ENCODE results near the gene ZMIZ2. TPM values are rescaled to one million over a fixed set of nuclear protein-coding genes. Genes with fewer than 3 reads are reported as not detected.

Gene ZMIZ2
- polyA plus RNA-seq, 1 donor (not counting 4 experiments of a cell fraction or from before 2014, with no cell fraction given), result 3.2 TPM

DNA sequence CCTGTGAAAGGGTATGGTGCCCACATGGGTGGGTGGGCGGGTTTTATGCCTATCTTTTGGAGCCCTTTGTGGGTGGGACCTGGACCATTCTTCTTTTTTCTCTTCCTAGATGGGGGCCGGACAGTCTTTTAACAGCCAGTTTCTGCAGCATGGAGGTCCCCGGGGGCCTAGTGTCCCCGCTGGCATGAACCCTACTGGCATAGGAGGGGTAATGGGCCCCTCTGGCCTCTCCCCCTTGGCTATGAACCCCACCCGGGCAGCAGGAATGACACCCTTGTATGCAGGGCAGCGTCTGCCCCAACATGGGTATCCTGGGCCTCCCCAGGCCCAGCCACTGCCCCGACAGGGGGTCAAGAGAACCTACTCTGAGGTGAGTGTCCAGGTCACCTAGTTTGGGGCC is 9.1 kb downstream of the ZMIZ2 start:
- H3K36me3 ChIP-seq (ENCODE audit: control insufficient read depth in 2 of 2, extremely low read depth in 1 of 2, insufficient read depth in 2 of 2, low read length in 2 of 2), result peaks cover 13 to 14% of the 10 kb centered on the region in 2 experiments
- peaks cover 17% of the 10 kb centered on the region for H3K4me1 ChIP-seq (ENCODE audit: control insufficient read depth, extremely low read depth, insufficient read depth, low read length)

GRCh38 chr7:44759246-44759645 is 10.6 kb downstream of the ZMIZ2 start:
- Histone ChIP-seq H2AFZ (ENCODE audit: control insufficient read depth, low read length) (no peak overlapping the region), H3K36me3 (ENCODE audit: control insufficient read depth in 2 of 2, extremely low read depth in 1 of 2, insufficient read depth in 2 of 2, low read length in 2 of 2) (peaks cover 16 to 27% of the 10 kb centered on the region in 2 experiments), H3K4me2 (ENCODE audit: control insufficient read depth, extremely low read depth, insufficient read depth, low read depth, low read length) (no peak overlapping the region), H3K4me3 (ENCODE audit: control insufficient read depth in 2 of 3, extremely low read depth in 1 of 3, insufficient read depth in 2 of 3, low read depth in 1 of 3, low read length in 3 of 3) (no peak overlapping the region), H3K4me1 (ENCODE audit: control insufficient read depth, extremely low read depth, insufficient read depth, low read length) (peaks cover 15% of the 10 kb centered on the region), H3K27ac (ENCODE audit: control insufficient read depth, insufficient read depth, low read length) (no peak overlapping the region), H3K9me1 (ENCODE audit: control insufficient read depth, extremely low read depth, insufficient read depth, low read length) (peaks cover 3% of the 10 kb centered on the region), H3K27me3 (ENCODE audit: control insufficient read depth, extremely low read depth, insufficient read depth, low read length) (no peaks in the 10 kb centered on the region), H3K9ac (ENCODE audit: control insufficient read depth, extremely low read depth, insufficient read depth, low read length) (no peak overlapping the region), H3K79me2 (ENCODE audit: control insufficient read depth, insufficient read depth, low read length) (peaks cover 16% of the 10 kb centered on the region), H4K20me1 (ENCODE audit: control insufficient read depth, extremely low read depth, insufficient read depth, low read length) (no peaks in the 10 kb centered on the region), H3K9me3 (ENCODE audit: control insufficient read depth, low read depth, low read length) (no peaks in the 10 kb centered on the region)
- FAIRE-seq, result no peak
- no peak for DNase-seq (ENCODE audit: low read depth, low spot score)
- dilution Hi-C loops (cut with MboI; ENCODE audit: extremely low pct_ligation_motif_present, low sequenced_read_pairs), result no loop called here
- TF ChIP-seq, protein P1, sequence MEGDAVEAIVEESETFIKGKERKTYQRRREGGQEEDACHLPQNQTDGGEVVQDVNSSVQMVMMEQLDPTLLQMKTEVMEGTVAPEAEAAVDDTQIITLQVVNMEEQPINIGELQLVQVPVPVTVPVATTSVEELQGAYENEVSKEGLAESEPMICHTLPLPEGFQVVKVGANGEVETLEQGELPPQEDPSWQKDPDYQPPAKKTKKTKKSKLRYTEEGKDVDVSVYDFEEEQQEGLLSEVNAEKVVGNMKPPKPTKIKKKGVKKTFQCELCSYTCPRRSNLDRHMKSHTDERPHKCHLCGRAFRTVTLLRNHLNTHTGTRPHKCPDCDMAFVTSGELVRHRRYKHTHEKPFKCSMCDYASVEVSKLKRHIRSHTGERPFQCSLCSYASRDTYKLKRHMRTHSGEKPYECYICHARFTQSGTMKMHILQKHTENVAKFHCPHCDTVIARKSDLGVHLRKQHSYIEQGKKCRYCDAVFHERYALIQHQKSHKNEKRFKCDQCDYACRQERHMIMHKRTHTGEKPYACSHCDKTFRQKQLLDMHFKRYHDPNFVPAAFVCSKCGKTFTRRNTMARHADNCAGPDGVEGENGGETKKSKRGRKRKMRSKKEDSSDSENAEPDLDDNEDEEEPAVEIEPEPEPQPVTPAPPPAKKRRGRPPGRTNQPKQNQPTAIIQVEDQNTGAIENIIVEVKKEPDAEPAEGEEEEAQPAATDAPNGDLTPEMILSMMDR (optimal IDR thresholded peaks at IDR 0.05 in 1 of 3, IDR thresholded peaks at IDR 0.05 in 1 of 3, conservative IDR thresholded peaks at IDR 0.05 in 1 of 3; ENCODE audit: extremely low read depth in 1 of 3, insufficient read depth in 2 of 3, low read length in 3 of 3), result no peak
- no peak for TF ChIP-seq EZH2 (IDR thresholded peaks at IDR 0.05; ENCODE audit: low read length)

More for the DNA sequence above, 9.1 kb downstream of the ZMIZ2 start:
- Histone ChIP-seq H3K27ac (ENCODE audit: control insufficient read depth, insufficient read depth, low read length) (no peak overlapping the region), H3K9ac (ENCODE audit: control insufficient read depth, extremely low read depth, insufficient read depth, low read length) (no peak overlapping the region), H3K9me3 (ENCODE audit: control insufficient read depth, low read depth, low read length) (no peaks in the 10 kb centered on the region), H3K4me3 (ENCODE audit: control insufficient read depth in 2 of 3, extremely low read depth in 1 of 3, insufficient read depth in 2 of 3, low read depth in 1 of 3, low read length in 3 of 3) (no peak overlapping the region), H3K27me3 (ENCODE audit: control insufficient read depth, extremely low read depth, insufficient read depth, low read length) (no peaks in the 10 kb centered on the region), H3K4me2 (ENCODE audit: control insufficient read depth, extremely low read depth, insufficient read depth, low read depth, low read length) (no peak overlapping the region), H2AFZ (ENCODE audit: control insufficient read depth, low read length) (no peak overlapping the region), H3K9me1 (ENCODE audit: control insufficient read depth, extremely low read depth, insufficient read depth, low read length) (peaks cover 5% of the 10 kb centered on the region), H3K79me2 (ENCODE audit: control insufficient read depth, insufficient read depth, low read length) (peaks cover 23% of the 10 kb centered on the region), H4K20me1 (ENCODE audit: control insufficient read depth, extremely low read depth, insufficient read depth, low read length) (no peaks in the 10 kb centered on the region)
- DNase-seq (ENCODE audit: low read depth, low spot score), result no peak
- no peak for TF ChIP-seq EZH2 (IDR thresholded peaks at IDR 0.05; ENCODE audit: low read length)
- no peak for FAIRE-seq
- dilution Hi-C loops (cut with MboI; ENCODE audit: extremely low pct_ligation_motif_present, low sequenced_read_pairs), result no loop called here

- no peak overlapping the region for H3K4me2 ChIP-seq (ENCODE audit: control insufficient read depth, extremely low read depth, insufficient read depth, low read depth, low read length)
- no peaks in the 10 kb centered on the region for H4K20me1 ChIP-seq (ENCODE audit: control insufficient read depth, extremely low read depth, insufficient read depth, low read length)
- H3K4me1 ChIP-seq (ENCODE audit: control insufficient read depth, extremely low read depth, insufficient read depth, low read length), result peaks cover 6% of the 10 kb centered on the region
- no peak overlapping the region for H2AFZ ChIP-seq (ENCODE audit: control insufficient read depth, low read length)
- no peaks in the 10 kb centered on the region for H3K27me3 ChIP-seq (ENCODE audit: control insufficient read depth, extremely low read depth, insufficient read depth, low read length)
- H3K9me1 ChIP-seq (ENCODE audit: control insufficient read depth, extremely low read depth, insufficient read depth, low read length), result peaks cover 3% of the 10 kb centered on the region
- dilution Hi-C loops (cut with MboI; ENCODE audit: extremely low pct_ligation_motif_present, low sequenced_read_pairs), result no loop called here
- H3K4me3 ChIP-seq (ENCODE audit: control insufficient read depth in 2 of 3, extremely low read depth in 1 of 3, insufficient read depth in 2 of 3, low read depth in 1 of 3, low read length in 3 of 3), result no peak overlapping the region
- FAIRE-seq (no peak), DNase-seq (ENCODE audit: low read depth, low spot score) (no peak)
- TF ChIP-seq, protein P1 (optimal IDR thresholded peaks at IDR 0.05 in 1 of 3, IDR thresholded peaks at IDR 0.05 in 1 of 3, conservative IDR thresholded peaks at IDR 0.05 in 1 of 3; ENCODE audit: extremely low read depth in 1 of 3, insufficient read depth in 2 of 3, low read length in 3 of 3), result no peak
- no peak for TF ChIP-seq EZH2 (IDR thresholded peaks at IDR 0.05; ENCODE audit: low read length)
- peaks cover 9% of the 10 kb centered on the region for H3K79me2 ChIP-seq (ENCODE audit: control insufficient read depth, insufficient read depth, low read length)
- no peak overlapping the region for H3K27ac ChIP-seq (ENCODE audit: control insufficient read depth, insufficient read depth, low read length)
- H3K36me3 ChIP-seq (ENCODE audit: control insufficient read depth in 2 of 2, extremely low read depth in 1 of 2, insufficient read depth in 2 of 2, low read length in 2 of 2), result peaks cover 20 to 31% of the 10 kb centered on the region in 2 experiments
- H3K9me3 ChIP-seq (ENCODE audit: control insufficient read depth, low read depth, low read length), result no peaks in the 10 kb centered on the region
- no peak overlapping the region for H3K9ac ChIP-seq (ENCODE audit: control insufficient read depth, extremely low read depth, insufficient read depth, low read length)
These were observed 11.5 kb downstream of the ZMIZ2 start for GRCh38 chr7:44760034-44760580.

Data from keratinocyte (primary cell).